Neural progenitor cell (in vitro differentiated cells): ENCODE measurements around the gene MCRIP2. TPM values are rescaled to one million over a fixed set of nuclear protein-coding genes. Genes with fewer than 3 reads are reported as not detected.
A peak's percentile ranks its signal among the peaks of the same experiment; 100 is the strongest.

Experiments
- DNase-seq: peaks from one replicate; pipeline ENCODE4 v3.0.0-alpha.2; 2016; ENCODE audit warnings: low spot score
- H2AFZ ChIP-seq: fragments of 200-600 bp; sonication (generic); replicated peaks from 2 replicates; pipeline ENCODE4 v1.6.1; 2016; ENCODE audit warnings: antibody characterized with exemption
- H3F3A ChIP-seq: fragments of 200-600 bp; sonication (generic); 2 replicates; pipeline ENCODE4 v1.6.1; 2016; ENCODE audit warnings: antibody characterized with exemption, low read depth
- H3K27ac ChIP-seq: fragments of 200-600 bp; sonication (generic); 2 replicates; pipeline ENCODE4 v1.5.1; 2016; ENCODE audit warnings: mild to moderate bottlenecking
- H3K27me3 ChIP-seq: fragments of 200-600 bp; sonication (generic); 2 replicates; pipeline ENCODE4 v1.6.1; 2016; ENCODE audit warnings: mild to moderate bottlenecking, moderate library complexity
- H3K36me3 ChIP-seq: fragments of 200-600 bp; sonication (generic); 2 replicates; pipeline ENCODE4 v1.5.1; 2016
- H3K4me1 ChIP-seq: fragments of 200-600 bp; sonication (generic); 2 replicates; pipeline ENCODE4 v1.6.1; 2016; ENCODE audit warnings: mixed run types
- H3K4me2 ChIP-seq: fragments of 200-600 bp; sonication (generic); 2 replicates; pipeline ENCODE4 v1.6.1; 2016
- H3K4me3 ChIP-seq: fragments of 200-600 bp; sonication (generic); 2 replicates; pipeline ENCODE4 v1.5.1; 2016
- H3K79me2 ChIP-seq: fragments of 200-600 bp; sonication (generic); 2 replicates; pipeline ENCODE4 v1.6.1; 2016; ENCODE audit warnings: low read depth
- H3K9ac ChIP-seq: fragments of 200-600 bp; sonication (generic); 2 replicates; pipeline ENCODE4 v1.6.1; 2016
- H3K9me3 ChIP-seq: fragments of 200-600 bp; sonication (generic); 2 replicates; pipeline ENCODE4 v1.5.1; 2016; ENCODE audit warnings: low read depth
- H4K20me1 ChIP-seq: fragments of 200-600 bp; sonication (generic); 2 replicates; pipeline ENCODE4 v1.6.1; 2016; ENCODE audit warnings: low read depth
- H3K27ac Mint-ChIP-seq: 3 replicates; pipeline ENCODE4 v1.8.0; 2021; ENCODE audit warnings: mixed read lengths
- H3K27me3 Mint-ChIP-seq: 2 replicates; pipeline ENCODE4 v1.8.0; 2022; ENCODE audit warnings: low read depth, mild to moderate bottlenecking, inconsistent platforms, moderate library complexity, mixed read lengths; ENCODE audit not compliant: insufficient read depth
- H3K36me3 Mint-ChIP-seq: 3 replicates; pipeline ENCODE4 v1.8.0; 2021; ENCODE audit warnings: mixed read lengths
- H3K4me1 Mint-ChIP-seq: 3 replicates; pipeline ENCODE4 v1.8.0; 2021; ENCODE audit warnings: mixed read lengths
- H3K4me3 Mint-ChIP-seq: 3 replicates; pipeline ENCODE4 v1.8.0; 2021; ENCODE audit warnings: mild to moderate bottlenecking, moderate library complexity, mixed read lengths
- H3K9me3 Mint-ChIP-seq: 3 replicates; pipeline ENCODE4 v1.8.0; 2020; ENCODE audit warnings: mixed read lengths
- EZH2 ChIP-seq: fragments of 200-600 bp; sonication (generic); IDR thresholded peaks from 2 replicates; pipeline ENCODE4 v1.6.1; 2017; ENCODE audit warnings: antibody characterized with exemption, mild to moderate bottlenecking, moderate library complexity
- EZH2phosphoT487 ChIP-seq: fragments of 200-600 bp; sonication (generic); IDR thresholded peaks from 2 replicates; pipeline ENCODE4 v1.6.1; 2017; ENCODE audit warnings: antibody characterized with exemption
- total RNA-seq: library from RNA; depleted of rRNA; stranded (reverse); fragments of >200 nt; gene quantifications from 2 replicates; pipeline ENCODE4 v1.2.3, GENCODE V29; 2015; ENCODE audit warnings: low replicate concordance
- TF ChIP-seq, protein P1 (sequence below): fragments of 200-600 bp; sonication (generic); IDR thresholded peaks from 2 replicates; pipeline ENCODE4 v1.5.1; 2017; ENCODE audit warnings: antibody characterized with exemption, mild to moderate bottlenecking

The MCRIP2 gene
- total RNA-seq, 1 donor from 2014 or later = 1.5 TPM

DNA sequence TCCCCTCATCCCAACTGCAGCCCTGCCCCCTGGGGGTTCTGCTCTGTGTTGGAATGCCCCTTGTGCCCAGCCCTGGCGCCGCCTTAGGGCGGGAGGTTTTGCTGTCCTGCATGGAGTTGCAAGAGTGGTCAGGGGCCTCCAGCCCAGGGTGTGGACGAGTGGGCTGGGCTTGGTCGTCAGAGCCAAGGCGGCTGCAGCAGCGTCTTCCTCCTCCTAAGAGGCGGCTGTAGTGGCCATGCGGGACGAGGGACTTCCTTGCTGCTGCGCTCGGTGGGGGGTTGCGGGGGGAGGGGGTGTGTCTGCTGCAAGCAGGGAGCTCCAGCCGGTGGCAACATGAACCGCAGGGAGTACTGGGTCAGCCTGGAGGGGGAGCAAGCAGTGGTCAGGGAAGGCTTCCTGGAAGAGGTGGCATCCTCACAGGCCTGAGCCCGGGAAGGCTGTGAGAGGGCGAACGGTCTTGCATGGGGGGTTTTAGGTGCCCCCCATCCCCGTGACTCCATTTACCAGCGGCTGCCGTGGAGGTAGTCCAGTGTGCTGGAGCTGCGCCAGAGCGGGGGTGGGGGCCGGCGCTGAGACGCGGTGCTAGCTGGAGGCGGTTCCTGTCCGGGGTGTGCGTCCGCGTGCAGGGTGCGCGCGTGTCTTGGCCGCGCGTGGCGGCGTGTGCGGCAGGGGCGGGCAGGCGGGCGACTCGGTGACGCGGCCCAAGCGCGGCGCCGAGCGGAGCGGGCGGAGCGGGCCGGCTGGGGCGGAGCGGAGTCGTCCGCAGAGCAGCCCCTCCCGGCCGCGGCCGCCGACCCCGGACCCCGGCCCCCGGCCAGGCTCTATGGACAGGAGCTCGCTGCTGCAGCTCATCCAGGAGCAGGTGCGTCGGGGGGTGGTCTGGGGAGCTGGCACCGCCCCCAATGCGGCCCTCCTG is 33.6 kb downstream of the MCRIP2 start, which contains the start of gene RHBDL1:
Gene RHBDL1 (plus strand): TSS at position 704 of the 916 bp plus-strand sequence. CDS start 120 bp downstream, at position 824.
- no peak within 1 kb of the TSS for H2AFZ ChIP-seq
- H3F3A ChIP-seq = peaks cover 39% of the 10 kb centered on the region
- no peaks in the 10 kb centered on the region for H3K9me3 ChIP-seq
- Mint-ChIP-seq H3K27me3 (peaks cover 2% of the 10 kb centered on the region), H3K4me3 (peak within 1 kb of the TSS; percentile 74), H3K36me3 (no peaks in the 10 kb centered on the region), H3K27ac (no peak within 1 kb of the TSS), H3K9me3 (no peaks in the 10 kb centered on the region), H3K4me1 (peaks cover 3% of the 10 kb centered on the region)
- TF ChIP-seq EZH2 (no peak), EZH2phosphoT487 (no peak)
- TF ChIP-seq, protein P1, sequence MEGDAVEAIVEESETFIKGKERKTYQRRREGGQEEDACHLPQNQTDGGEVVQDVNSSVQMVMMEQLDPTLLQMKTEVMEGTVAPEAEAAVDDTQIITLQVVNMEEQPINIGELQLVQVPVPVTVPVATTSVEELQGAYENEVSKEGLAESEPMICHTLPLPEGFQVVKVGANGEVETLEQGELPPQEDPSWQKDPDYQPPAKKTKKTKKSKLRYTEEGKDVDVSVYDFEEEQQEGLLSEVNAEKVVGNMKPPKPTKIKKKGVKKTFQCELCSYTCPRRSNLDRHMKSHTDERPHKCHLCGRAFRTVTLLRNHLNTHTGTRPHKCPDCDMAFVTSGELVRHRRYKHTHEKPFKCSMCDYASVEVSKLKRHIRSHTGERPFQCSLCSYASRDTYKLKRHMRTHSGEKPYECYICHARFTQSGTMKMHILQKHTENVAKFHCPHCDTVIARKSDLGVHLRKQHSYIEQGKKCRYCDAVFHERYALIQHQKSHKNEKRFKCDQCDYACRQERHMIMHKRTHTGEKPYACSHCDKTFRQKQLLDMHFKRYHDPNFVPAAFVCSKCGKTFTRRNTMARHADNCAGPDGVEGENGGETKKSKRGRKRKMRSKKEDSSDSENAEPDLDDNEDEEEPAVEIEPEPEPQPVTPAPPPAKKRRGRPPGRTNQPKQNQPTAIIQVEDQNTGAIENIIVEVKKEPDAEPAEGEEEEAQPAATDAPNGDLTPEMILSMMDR = no peak
- H3K4me2 ChIP-seq = peak within 1 kb of the TSS; percentile 81
- H4K20me1 ChIP-seq = peaks cover 22% of the 10 kb centered on the region
- peak; percentile 61 for DNase-seq
- H3K79me2 ChIP-seq = no peaks in the 10 kb centered on the region
- peaks cover 17% of the 10 kb centered on the region for H3K27me3 ChIP-seq
- no peak within 1 kb of the TSS for H3K27ac ChIP-seq
- no peak within 1 kb of the TSS for H3K9ac ChIP-seq
- H3K4me1 ChIP-seq = peaks cover 7% of the 10 kb centered on the region
- no peaks in the 10 kb centered on the region for H3K36me3 ChIP-seq
- peak within 1 kb of the TSS; percentile 50 for H3K4me3 ChIP-seq

DNA sequence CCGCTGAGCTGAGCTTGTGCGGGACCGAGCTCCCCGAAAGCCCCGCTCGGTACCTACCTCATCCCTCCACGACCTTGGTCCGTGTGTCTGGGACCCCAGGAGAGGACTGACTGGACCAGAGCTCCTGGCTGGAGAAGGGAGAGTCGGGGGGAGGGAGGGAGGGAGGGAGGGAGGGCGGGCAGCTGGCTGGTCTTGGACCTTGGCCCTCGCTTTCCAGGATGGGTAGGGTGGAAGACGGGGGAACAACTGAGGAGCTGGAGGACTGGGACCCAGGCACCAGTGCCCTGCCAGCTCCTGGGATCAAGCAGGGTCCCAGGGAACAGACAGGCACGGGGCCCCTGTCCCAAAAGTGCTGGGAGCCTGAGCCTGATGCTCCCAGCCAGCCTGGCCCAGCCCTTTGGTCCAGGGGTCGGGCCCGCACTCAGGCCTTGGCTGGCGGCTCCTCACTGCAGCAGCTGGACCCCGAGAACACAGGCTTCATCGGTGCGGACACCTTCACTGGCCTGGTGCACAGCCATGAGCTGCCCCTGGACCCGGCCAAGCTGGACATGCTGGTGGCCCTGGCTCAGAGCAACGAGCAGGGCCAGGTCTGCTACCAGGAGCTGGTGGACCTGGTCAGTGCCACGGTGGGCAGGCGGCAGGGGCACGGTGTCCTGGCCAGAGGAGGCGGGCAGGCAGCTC is 34.4 kb downstream of the MCRIP2 start:
- Histone ChIP-seq H3K9ac (no peak overlapping the region), H3K4me3 (peak overlapping the region; percentile 50), H3K36me3 (no peaks in the 10 kb centered on the region)

DNA sequence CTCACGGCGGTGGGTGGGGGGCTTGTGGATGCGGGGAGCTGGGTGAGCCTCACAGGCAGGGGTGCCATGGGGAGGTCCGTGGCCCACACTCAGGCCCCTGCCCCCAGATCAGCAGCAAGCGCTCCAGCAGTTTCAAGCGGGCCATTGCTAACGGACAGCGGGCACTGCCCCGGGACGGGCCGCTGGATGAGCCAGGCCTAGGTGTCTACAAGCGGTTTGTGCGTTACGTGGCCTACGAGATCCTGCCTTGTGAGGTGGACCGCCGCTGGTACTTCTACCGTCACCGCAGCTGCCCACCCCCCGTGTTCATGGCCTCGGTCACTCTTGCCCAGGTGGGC is 34.9 kb downstream of the MCRIP2 start:
- Histone ChIP-seq H2AFZ (no peak overlapping the region), H4K20me1 (peaks cover 29% of the 10 kb centered on the region), H3F3A (peaks cover 50% of the 10 kb centered on the region), H3K4me2 (no peak overlapping the region), H3K79me2 (peaks cover 9% of the 10 kb centered on the region), H3K4me1 (peaks cover 12% of the 10 kb centered on the region), H3K36me3 (no peaks in the 10 kb centered on the region), H3K27ac (no peak overlapping the region), H3K9ac (no peak overlapping the region), H3K4me3 (no peak overlapping the region), H3K27me3 (peaks cover 17% of the 10 kb centered on the region), H3K9me3 (no peaks in the 10 kb centered on the region)
- DNase-seq = no peak
- peaks cover 10% of the 10 kb centered on the region for H3K4me1 Mint-ChIP-seq
- H3K9me3 Mint-ChIP-seq = no peaks in the 10 kb centered on the region
- H3K36me3 Mint-ChIP-seq = no peaks in the 10 kb centered on the region
- H3K27me3 Mint-ChIP-seq = peaks cover 2% of the 10 kb centered on the region
- TF ChIP-seq, protein P1 = no peak
- no peak for TF ChIP-seq EZH2phosphoT487
- no peak for TF ChIP-seq EZH2
- H3K4me3 Mint-ChIP-seq = no peak overlapping the region
- no peak overlapping the region for H3K27ac Mint-ChIP-seq

More for the DNA sequence above, 34.4 kb downstream of the MCRIP2 start:
- Mint-ChIP-seq H3K4me3 (no peak overlapping the region), H3K36me3 (no peaks in the 10 kb centered on the region), H3K27ac (no peak overlapping the region), H3K4me1 (peaks cover 5% of the 10 kb centered on the region), H3K9me3 (no peaks in the 10 kb centered on the region), H3K27me3 (peaks cover 2% of the 10 kb centered on the region)
- no peak for DNase-seq
- no peak overlapping the region for H2AFZ ChIP-seq
- H4K20me1 ChIP-seq = peaks cover 26% of the 10 kb centered on the region
- H3K4me1 ChIP-seq = peaks cover 7% of the 10 kb centered on the region
- no peaks in the 10 kb centered on the region for H3K9me3 ChIP-seq
- peaks cover 17% of the 10 kb centered on the region for H3K27me3 ChIP-seq
- peaks cover 45% of the 10 kb centered on the region for H3F3A ChIP-seq
- no peak overlapping the region for H3K27ac ChIP-seq
- TF ChIP-seq, protein P1 = no peak
- TF ChIP-seq EZH2phosphoT487 (no peak), EZH2 (no peak)
- H3K79me2 ChIP-seq = peaks cover 4% of the 10 kb centered on the region
- peak overlapping the region; percentile 81 for H3K4me2 ChIP-seq
